Measurements from ENCODE around the gene LENEP. TPM values are rescaled to one million over a fixed set of nuclear protein-coding genes. Genes with fewer than 3 reads are reported as not detected.

LENEP gene
- total and polyA plus RNA-seq, 2 of the 8 experiments (the other 6 are each of a cell fraction or from before 2014, with no cell fraction given) = 1.3 TPM; not detected in 1

- H4K91ac ChIP-seq (replicated peaks; ENCODE audit: insufficient read length, low read length) = no peak overlapping the region
- DNase-seq (ENCODE audit: low read depth in 1 of 2, low spot score in 2 of 2) = no peak
- no peak overlapping the region for H3K9ac ChIP-seq (replicated peaks in 1 of 4; ENCODE audit: extremely low read depth in 1 of 4, low read depth in 3 of 4, low read length in 3 of 4)
- H3K56ac ChIP-seq (replicated peaks; ENCODE audit: insufficient read length, low read depth, low read length) = no peak overlapping the region
- ChIA-PET POLR2A (ENCODE audit: partially characterized antibody) (interaction anchor here (0.9 to 14.8 kb wide), 15 partner anchors 14 to 83 kb away, joined by 3 to 128 read pairs (median 6); partner anchors contain the start of genes CKS1B, DCST1, DCST2 and FLAD1), CTCF (ENCODE audit: partially characterized antibody) (interaction anchor here (0.6 to 18.6 kb wide), 16 partner anchors 10 to 540 kb away, joined by 3 to 354 read pairs (median 6); partner anchors contain the start of genes ADAM15, CHRNB2, DCST1 and DCST2)
- WGBS, 2 experiments (ENCODE audit: extremely low coverage in 1 of 2, insufficient coverage in 1 of 2, insufficient read length in 1 of 2, insufficient replicate concordance in 2 of 2, low coverage in 1 of 2, low lambda C conversion rate in 2 of 2, missing lambda C conversion rate in 1 of 2) = 82% methylated on average over 11 of the region's 11 CpGs; no CpG with 5 or more reads in 1 of the 2 experiments
- no peak overlapping the region for H2BK5ac ChIP-seq (ENCODE audit: low read depth, low read length)
- no peaks in the 10 kb centered on the region for H3K23me2 ChIP-seq (ENCODE audit: low read depth, low read length)
- no peak overlapping the region for H3K4me2 ChIP-seq (ENCODE audit: insufficient read depth in 1 of 2, low read depth in 2 of 2, low read length in 2 of 2)
- H3K18ac ChIP-seq (ENCODE audit: extremely low read depth, low read length) = no peak overlapping the region
- H3K9me3 ChIP-seq (ENCODE audit: insufficient read depth in 2 of 2, low read depth in 1 of 2, low read length in 1 of 2) = no peaks in the 10 kb centered on the region
- H2AFZ ChIP-seq (ENCODE audit: low read length) = no peak overlapping the region
- no peak overlapping the region for H3K14ac ChIP-seq (ENCODE audit: insufficient read length)
- no peak overlapping the region for H2BK120ac ChIP-seq (replicated peaks; ENCODE audit: low read depth, low read length)
- H4K8ac ChIP-seq (ENCODE audit: extremely low read depth, insufficient read depth, low read length) = no peak overlapping the region
- no peaks in the 10 kb centered on the region for H4K20me1 ChIP-seq (replicated peaks in 1 of 2; ENCODE audit: control insufficient read depth in 1 of 2, insufficient read depth in 2 of 2, low read length in 2 of 2)
- no peak overlapping the region for H3K4me3 ChIP-seq (ENCODE audit: extremely low read depth in 1 of 4, insufficient read depth in 2 of 4, low read depth in 3 of 4, low read length in 4 of 4)
- H3K4me1 ChIP-seq (replicated peaks in 1 of 4; ENCODE audit: control insufficient read depth in 3 of 4, insufficient read depth in 4 of 4, low read length in 3 of 4) = peaks cover 0 to 11% (median 8%) of the 10 kb centered on the region in 4 experiments; a peak in 5 of 7 replicates
- no peaks in the 10 kb centered on the region for H3K79me1 ChIP-seq (ENCODE audit: low read depth, low read length)
- no peak for FAIRE-seq
- H4K5ac ChIP-seq (ENCODE audit: insufficient read length, low read depth, low read length) = no peak overlapping the region
- peaks cover 0 to 2% (median 0%) of the 10 kb centered on the region in 4 experiments; a peak in 1 of 7 replicates for H3K27me3 ChIP-seq (replicated peaks in 1 of 4; ENCODE audit: control insufficient read depth in 3 of 4, extremely low read depth in 1 of 4, insufficient read depth in 3 of 4, low read length in 3 of 4)
- H2AK5ac ChIP-seq (ENCODE audit: low read depth, low read length) = no peak overlapping the region
- H2BK20ac ChIP-seq (ENCODE audit: low read length) = no peak overlapping the region
- no peak overlapping the region for H3K4ac ChIP-seq (replicated peaks; ENCODE audit: insufficient read length, low read depth, low read length)
- H3K27ac ChIP-seq (ENCODE audit: low read depth, low read length) = no peak overlapping the region
- no peak overlapping the region for H2BK15ac ChIP-seq (ENCODE audit: low read length)
- peaks cover 0 to 21% (median 11%) of the 10 kb centered on the region in 4 experiments; a peak in 4 of 8 replicates for H3K36me3 ChIP-seq (ENCODE audit: control insufficient read depth in 2 of 4, insufficient read depth in 4 of 4, low read length in 3 of 4)
- no peak overlapping the region for H3K23ac ChIP-seq (ENCODE audit: insufficient read length)
- no peak overlapping the region for H2BK12ac ChIP-seq (ENCODE audit: low read depth, low read length)
- H3K79me2 ChIP-seq (ENCODE audit: control insufficient read depth in 1 of 2, insufficient read depth in 2 of 2, low read length in 2 of 2) = no peaks in the 10 kb centered on the region
- TF ChIP-seq USF2 (IDR thresholded peaks at IDR 0.05; ENCODE audit: low read length) = no peak
- TF ChIP-seq PHF8 (conservative IDR thresholded peaks at IDR 0.05; ENCODE audit: low read depth, low read length) = no peak
- no peak for TF ChIP-seq SAP30 (IDR thresholded peaks at IDR 0.05; ENCODE audit: insufficient read depth, insufficient replicate concordance, low read length)
- no peak for TF ChIP-seq FOSL1 (IDR thresholded peaks at IDR 0.05; ENCODE audit: insufficient read depth, low read depth, low read length)
- TF ChIP-seq GTF2F1 (IDR thresholded peaks at IDR 0.05; ENCODE audit: borderline replicate concordance, low read depth, low read length) = no peak
- TF ChIP-seq POLR2AphosphoS5 (IDR thresholded peaks at IDR 0.05; ENCODE audit: low read depth, low read length) = no peak
- no peak for TF ChIP-seq SRF (IDR thresholded peaks at IDR 0.05; ENCODE audit: low read depth, low read length)
- TF ChIP-seq MAX (IDR thresholded peaks at IDR 0.05) = no peak
These were observed 26.2 kb downstream of the LENEP start for GRCh38 chr1:155019377-155020245.
